COLO668 (cell line): ENCODE measurements around the gene KCNJ4.

Source experiments
- DNase-seq: peaks from one replicate; lab custom pipeline; 2025; ENCODE audit not compliant: unreplicated experiment; lab: John Stamatoyannopoulos, UW

The KCNJ4 gene

GRCh38 chr22:38432264-38432663, 22.7 kb downstream of the KCNJ4 start:
- DNase-seq = no peak

DNA sequence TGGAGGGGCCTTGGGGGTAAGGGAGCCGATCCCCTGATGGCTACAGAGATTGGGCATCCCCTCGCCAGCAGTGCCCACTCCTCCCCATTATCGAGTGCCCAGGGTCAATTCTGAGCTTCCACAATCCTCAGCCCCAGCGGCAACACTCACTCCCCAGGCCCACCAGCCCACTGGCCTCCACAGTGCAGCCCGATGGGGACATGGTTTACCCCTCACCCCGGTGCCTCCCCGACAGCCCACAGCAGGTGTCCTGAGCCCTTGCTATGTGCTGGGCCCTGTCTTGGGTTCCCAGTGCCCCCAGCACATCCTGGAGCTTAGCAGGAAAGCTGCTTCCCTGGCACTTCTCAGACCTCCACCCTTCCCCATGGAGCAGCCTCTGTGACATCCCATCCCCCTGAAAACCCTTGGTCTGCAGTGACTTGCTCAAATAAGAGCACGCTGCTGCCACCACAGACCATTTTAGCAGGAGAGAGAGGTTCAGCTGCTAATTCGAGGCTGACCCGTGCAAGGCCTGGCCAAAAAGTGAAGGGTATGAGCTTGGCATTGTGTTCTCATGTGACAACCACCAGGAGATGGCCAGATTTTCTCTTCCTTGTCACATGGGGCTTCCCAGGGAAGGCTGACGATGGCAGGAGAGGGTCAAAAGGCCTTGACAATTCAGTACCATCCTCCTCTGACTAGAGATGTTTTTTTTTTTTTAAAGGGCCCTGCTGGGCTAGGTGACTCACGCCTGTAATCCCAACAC, 23.6 kb downstream of the KCNJ4 start:
- no peak for DNase-seq

GRCh38 chr22:38429499-38430068, 25.4 kb downstream of the KCNJ4 start:
- peak; percentile 51 for DNase-seq

DNA sequence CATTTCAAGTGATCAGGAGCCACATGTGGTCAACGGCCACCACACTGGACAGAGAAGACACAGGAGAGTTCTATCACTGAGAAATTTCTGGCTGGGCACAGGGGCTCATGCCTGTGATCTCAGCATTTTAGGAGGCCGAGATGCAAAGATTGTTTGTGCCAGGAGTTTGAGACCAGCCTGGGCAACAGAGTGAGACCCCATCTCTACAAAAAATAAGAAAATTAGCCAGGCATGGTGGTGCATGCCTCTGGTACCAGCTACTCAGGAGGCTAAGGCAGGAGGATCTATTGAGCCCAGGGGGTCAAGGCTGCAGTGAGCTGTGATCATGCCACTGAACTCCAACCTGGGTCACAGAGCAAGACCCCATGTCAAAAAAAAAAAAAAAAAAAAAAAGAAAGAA, 26.3 kb downstream of the KCNJ4 start:
- no peak for DNase-seq

DNA sequence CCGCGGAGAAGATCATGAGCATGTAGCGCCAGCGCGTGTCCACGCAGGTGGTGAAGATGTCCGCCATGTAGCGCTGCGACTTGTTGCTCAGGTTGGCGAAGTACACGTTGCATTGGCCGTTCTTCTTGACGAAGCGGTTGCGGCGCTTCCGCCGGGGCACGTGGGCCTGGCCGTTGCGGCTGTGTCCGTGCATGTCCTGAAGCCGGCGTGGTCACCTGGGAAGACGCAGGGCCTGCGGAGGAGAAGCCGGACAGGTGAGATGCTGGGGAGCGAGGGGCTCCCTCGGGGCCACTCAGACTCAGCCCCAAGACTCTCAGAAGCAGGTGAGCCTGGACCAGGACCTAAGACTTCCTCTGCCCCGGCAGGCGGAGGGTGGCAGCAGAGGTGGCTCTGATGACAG, 27.1 kb downstream of the KCNJ4 start:
- DNase-seq = no peak

DNA sequence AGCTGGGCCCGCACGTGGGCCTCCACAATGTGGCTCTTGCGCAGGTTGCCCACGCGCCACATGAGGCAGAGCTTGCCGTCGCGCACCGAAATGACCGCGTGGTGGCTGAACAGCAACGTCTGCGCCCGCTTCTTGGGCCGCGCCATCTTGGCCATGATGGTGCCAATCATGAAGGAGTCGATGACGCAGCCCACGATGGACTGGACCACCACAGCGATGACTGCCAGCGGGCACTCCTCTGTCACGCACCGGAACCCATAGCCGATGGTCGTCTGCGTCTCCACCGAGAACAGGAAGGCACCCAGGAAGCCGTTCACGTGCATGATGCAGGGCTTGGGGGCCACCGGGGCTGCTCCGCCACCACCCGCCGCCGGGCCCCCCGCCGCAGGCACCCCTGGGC, 27.5 kb downstream of the KCNJ4 start:
- DNase-seq = no peak

GRCh38 chr22:38426628-38427027, 28.4 kb downstream of the KCNJ4 start:
- DNase-seq = no peak

- no peak for DNase-seq
These were observed 30.4 kb downstream of the KCNJ4 start for GRCh38 chr22:38424525-38425080.

GRCh38 chr22:38423512-38424503, 31.2 kb downstream of the KCNJ4 start:
- no peak for DNase-seq

- DNase-seq = peak; percentile 79
These were observed 32.1 kb downstream of the KCNJ4 start for GRCh38 chr22:38422611-38423511.

DNA sequence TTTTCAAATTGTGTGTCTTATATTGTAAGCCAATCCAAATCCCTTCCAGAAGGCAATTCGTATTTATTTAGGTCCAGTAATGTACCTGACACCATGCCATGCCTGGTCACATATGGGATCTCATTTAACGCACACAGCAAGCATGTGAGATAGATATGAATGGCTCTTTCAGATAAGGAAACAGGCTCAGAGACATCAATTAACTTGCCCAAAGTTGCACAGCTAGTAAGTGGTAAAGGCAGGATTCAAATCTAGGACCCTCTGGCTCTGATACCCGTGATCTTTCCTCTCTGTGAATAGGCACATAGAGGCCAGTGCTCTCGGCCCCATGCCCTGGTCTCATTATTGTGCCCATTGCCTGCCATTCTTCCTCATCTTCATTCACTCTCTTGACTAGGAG, 34.3 kb downstream of the KCNJ4 start:
- DNase-seq = no peak

DNA sequence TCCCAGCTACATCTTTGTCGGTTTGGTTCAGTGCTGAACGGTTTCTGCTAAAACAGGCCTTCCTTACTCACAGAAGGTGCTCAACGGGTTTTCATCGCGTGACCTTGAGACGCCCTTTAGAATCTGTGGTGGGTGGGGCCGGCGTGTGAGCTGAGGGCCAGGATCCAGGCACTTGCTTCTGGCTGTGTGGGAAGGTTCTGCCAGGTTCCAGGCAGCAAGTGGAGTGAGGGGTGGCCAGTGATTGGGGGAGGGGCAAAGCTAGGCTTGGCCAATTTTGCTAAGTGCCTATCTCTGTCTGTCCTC, 35.2 kb downstream of the KCNJ4 start:
- DNase-seq = no peak

DNA sequence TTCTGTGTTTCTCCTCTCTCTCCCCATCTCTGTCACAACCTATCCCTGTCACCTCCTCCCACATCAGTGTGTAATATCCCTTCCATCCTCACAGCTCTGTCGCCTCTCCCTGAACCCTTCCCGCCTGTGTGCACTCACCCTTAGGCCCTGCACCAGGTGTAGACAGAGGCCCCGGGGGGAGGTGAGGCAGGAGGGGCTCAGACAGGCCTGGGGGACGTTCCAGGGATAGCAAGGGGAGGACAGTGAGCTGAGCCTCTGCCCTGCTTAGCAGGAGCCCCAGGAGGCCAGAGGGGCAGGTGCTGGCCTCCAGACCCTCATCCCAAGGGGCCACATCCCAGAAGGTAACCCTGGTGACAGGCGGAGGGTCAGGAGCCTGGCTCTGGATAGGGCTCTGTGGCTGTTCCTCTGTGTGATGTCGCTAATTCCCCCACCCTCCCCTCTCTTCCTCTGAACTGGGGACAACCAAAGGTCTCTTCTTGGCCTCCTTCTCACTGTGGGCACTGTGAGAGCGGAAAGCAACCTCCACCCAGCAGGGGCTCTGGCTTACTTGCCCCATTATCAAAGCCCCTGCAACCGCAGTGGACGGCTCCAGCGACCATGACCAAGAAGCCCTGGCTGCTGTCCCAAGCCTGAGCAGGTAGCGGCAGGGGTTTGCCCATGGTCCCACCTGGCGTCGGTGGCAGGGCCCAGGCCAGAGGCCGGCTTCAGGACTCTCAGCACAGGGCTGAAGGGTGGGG, 35.7 kb downstream of the KCNJ4 start:
- DNase-seq = no peak

DNA sequence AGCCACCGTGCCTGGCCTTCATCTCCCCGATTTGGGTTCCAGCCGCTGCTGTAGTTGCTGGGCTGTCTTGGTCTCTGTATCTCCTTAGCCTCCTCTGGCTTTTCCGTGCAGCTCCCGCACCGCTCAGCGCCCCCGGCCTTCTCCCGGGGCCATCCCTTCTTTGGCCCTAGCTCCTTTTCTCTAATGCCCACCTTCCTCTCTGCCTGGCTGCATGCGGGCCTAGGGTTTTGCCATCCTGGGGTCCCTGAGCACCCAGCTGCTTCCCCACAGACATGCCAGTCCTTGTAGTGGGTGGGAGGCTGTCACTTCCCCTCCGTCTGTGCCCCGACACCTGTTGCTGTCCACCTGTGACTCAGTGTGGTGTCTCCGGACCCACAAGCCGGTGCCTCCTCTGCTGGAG, 36.4 kb downstream of the KCNJ4 start:
- no peak for DNase-seq

- peak; percentile 18 for DNase-seq
These were observed 37.5 kb downstream of the KCNJ4 start for GRCh38 chr22:38417252-38418060.

- no peak for DNase-seq
These were observed 38.3 kb downstream of the KCNJ4 start for GRCh38 chr22:38416621-38417251.

DNA sequence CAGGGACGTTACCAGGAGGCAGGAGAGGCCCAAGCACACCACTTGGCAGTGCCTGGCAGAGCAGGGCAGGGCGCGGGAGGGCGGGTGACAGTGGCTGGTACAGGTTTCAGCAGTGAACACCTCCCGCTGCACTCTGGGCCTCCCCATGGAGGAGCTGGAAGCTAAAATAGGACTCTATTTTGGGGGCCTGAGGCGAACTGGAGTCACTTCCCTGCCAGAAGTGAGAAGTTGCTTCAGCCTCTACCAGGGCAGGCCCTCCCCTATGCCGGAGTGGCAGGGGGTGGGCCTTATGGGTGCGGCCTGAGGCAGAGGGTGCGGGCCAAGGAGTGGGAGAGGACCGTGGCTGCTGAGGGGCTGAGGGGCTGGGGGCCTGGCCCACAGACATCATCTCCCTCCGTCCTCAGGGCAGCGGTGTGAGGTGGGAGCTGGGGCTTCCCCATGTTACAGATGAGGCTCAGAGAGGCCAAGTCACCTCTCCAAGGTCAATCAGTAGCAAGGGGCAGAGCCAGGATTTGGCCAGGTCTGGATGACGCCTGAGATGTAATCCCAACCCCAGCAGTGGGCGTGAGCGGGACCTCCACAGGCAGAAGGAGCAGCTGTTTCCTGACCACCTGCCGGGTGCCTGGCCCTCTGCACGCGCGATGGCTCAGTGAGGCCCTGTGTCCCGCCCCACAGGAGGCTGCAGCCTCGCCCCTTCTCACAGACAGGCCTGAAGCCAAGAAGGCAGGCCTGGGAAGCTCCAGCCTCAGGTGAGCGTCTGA, 39.3 kb downstream of the KCNJ4 start:
- peak; percentile 77 for DNase-seq

- no peak for DNase-seq
These were observed 40.0 kb downstream of the KCNJ4 start for GRCh38 chr22:38415046-38415445.
